HEK293T (cell line): ENCODE results near the gene ANO2.

Experiments used
- CTCF ChIA-PET: fragments of 350-600 bp; formaldehyde crosslinking; extraction: SDS; loops from one replicate; lab custom pipeline; 2021; ENCODE audit warnings: antibody characterized with exemption, inconsistent platforms; lab: Yijun Ruan, JAX
- POLR2A ChIA-PET: fragments of 350-600 bp; formaldehyde crosslinking; extraction: SDS; loops from one replicate; lab custom pipeline; 2020; ENCODE audit warnings: antibody characterized with exemption, inconsistent platforms; lab: Yijun Ruan, JAX
- DNase-seq: peaks from one replicate; pipeline ENCODE4 v3.0.0; 2012; ENCODE audit warnings: mixed read lengths; ENCODE audit errors: extremely low spot score
- ARNT ChIP-seq: fragments of 450-650 bp; IDR thresholded peaks from 2 replicates; pipeline ENCODE4 v1.6.1; 2017; ENCODE audit warnings: mild to moderate bottlenecking
- BHLHE40 ChIP-seq: fragments of 450-650 bp; IDR thresholded peaks from 2 replicates; pipeline ENCODE4 v1.6.1; 2016; ENCODE audit warnings: mild to moderate bottlenecking, moderate library complexity, borderline replicate concordance
- CTBP1 ChIP-seq: fragments of 450-650 bp; IDR thresholded peaks from 2 replicates; pipeline ENCODE4 v1.6.1; 2016; ENCODE audit warnings: borderline replicate concordance
- ELF4 ChIP-seq: fragments of 450-650 bp; IDR thresholded peaks from 2 replicates; pipeline ENCODE4 v1.6.1; 2017; ENCODE audit warnings: antibody characterized with exemption
- FOXA1 ChIP-seq: fragments of 450-650 bp; IDR thresholded peaks from 2 replicates; pipeline ENCODE4 v1.6.1; 2016; ENCODE audit warnings: mild to moderate bottlenecking
- FOXK2 ChIP-seq: fragments of 450-650 bp; IDR thresholded peaks from 2 replicates; pipeline ENCODE4 v1.6.1; 2016; ENCODE audit warnings: mild to moderate bottlenecking
- FOXM1 ChIP-seq: fragments of 450-650 bp; IDR thresholded peaks from 2 replicates; pipeline ENCODE4 v1.6.1; 2017; ENCODE audit warnings: mild to moderate bottlenecking, borderline replicate concordance
- HDGF ChIP-seq: fragments of 450-650 bp; IDR thresholded peaks from 2 replicates; pipeline ENCODE4 v1.6.1; 2017; ENCODE audit warnings: antibody characterized with exemption, borderline replicate concordance
- L3MBTL2 ChIP-seq: fragments of 450-650 bp; conservative IDR thresholded peaks from 2 replicates; pipeline ENCODE4 v1.6.1; 2016; ENCODE audit warnings: mild to moderate bottlenecking
- LEF1 ChIP-seq: fragments of 450-650 bp; IDR thresholded peaks from 2 replicates; pipeline ENCODE4 v1.6.1; 2017; ENCODE audit warnings: mild to moderate bottlenecking, borderline replicate concordance
- NFRKB ChIP-seq: fragments of 450-650 bp; IDR thresholded peaks from 2 replicates; pipeline ENCODE4 v1.6.1; 2016; ENCODE audit warnings: mild to moderate bottlenecking, moderate library complexity
- PKNOX1 ChIP-seq: fragments of 450-650 bp; IDR thresholded peaks from 2 replicates; pipeline ENCODE4 v1.6.1; 2016
- SP1 ChIP-seq: fragments of 450-650 bp; IDR thresholded peaks from 2 replicates; pipeline ENCODE4 v1.6.1; 2017
- SUZ12 ChIP-seq: fragments of 450-650 bp; IDR thresholded peaks from 2 replicates; pipeline ENCODE4 v1.6.1; 2016; ENCODE audit warnings: mild to moderate bottlenecking
- TARDBP ChIP-seq: fragments of 450-650 bp; IDR thresholded peaks from 2 replicates; pipeline ENCODE4 v1.6.1; 2016
- ZNF384 ChIP-seq: fragments of 450-650 bp; IDR thresholded peaks from 2 replicates; pipeline ENCODE4 v1.6.1; 2016

ANO2 gene

GRCh38 chr12:5967645-5968415 lies 22.8 kb upstream of the ANO2 start:
- TF ChIP-seq L3MBTL2 (no peak), FOXK2 (no peak)
- POLR2A ChIA-PET = no interaction called here
- CTCF ChIA-PET = no interaction called here
- no peak for DNase-seq

- DNase-seq = no peak
- TF ChIP-seq CTBP1 (no peak), ZNF384 (no peak), FOXM1 (no peak), HDGF (no peak), FOXA1 (no peak), ELF4 (no peak), SUZ12 (no peak)
- ChIA-PET CTCF (interaction anchor here (0.6 to 2.0 kb wide), 9 partner anchors 15 to 1147 kb away, joined by 3 to 7 read pairs (median 4); no protein-coding TSS in a partner anchor), POLR2A (no interaction called here)
Observed at GRCh38 chr12:5966486-5967095, 21.5 kb upstream of the ANO2 start.

GRCh38 chr12:5965950-5966383 lies 20.9 kb upstream of the ANO2 start:
- ChIA-PET CTCF (interaction anchor here (0.7 to 2.0 kb wide), 7 partner anchors 16 to 766 kb away, joined by 3 to 7 read pairs (median 6); no protein-coding TSS in a partner anchor), POLR2A (no interaction called here)
- TF ChIP-seq HDGF = no peak
- TF ChIP-seq ELF4 = no peak
- no peak for TF ChIP-seq FOXA1
- no peak for TF ChIP-seq ZNF384
- no peak for TF ChIP-seq NFRKB
- TF ChIP-seq TARDBP = no peak
- TF ChIP-seq SP1 = no peak
- no peak for TF ChIP-seq FOXM1
- TF ChIP-seq BHLHE40 = no peak
- DNase-seq = peak; percentile 75

GRCh38 chr12:5964913-5965900 lies 20.1 kb upstream of the ANO2 start:
- DNase-seq = no peak

GRCh38 chr12:5963515-5963914 lies 18.5 kb upstream of the ANO2 start:
- DNase-seq = no peak
- TF ChIP-seq ELF4 = no peak
- TF ChIP-seq NFRKB = no peak
- no peak for TF ChIP-seq ARNT
- TF ChIP-seq FOXM1 = no peak
- no peak for TF ChIP-seq PKNOX1
- TF ChIP-seq HDGF = no peak
- no peak for TF ChIP-seq CTBP1
- TF ChIP-seq TARDBP = no peak
- TF ChIP-seq FOXK2 = no peak
- TF ChIP-seq FOXA1 = no peak
- ChIA-PET POLR2A (no interaction called here), CTCF (interaction anchor here (0.9 to 1.7 kb wide), 2 partner anchors 25 to 74 kb away, joined by 3 to 8 read pairs; no protein-coding TSS in a partner anchor)

More at GRCh38 chr12:5964913-5965900, 20.1 kb upstream of the ANO2 start:
- no peak for TF ChIP-seq ELF4
- no peak for TF ChIP-seq BHLHE40
- TF ChIP-seq SUZ12 = no peak
- TF ChIP-seq ZNF384 = no peak
- TF ChIP-seq HDGF = no peak
- no peak for TF ChIP-seq TARDBP
- TF ChIP-seq SP1 = no peak
- no peak for TF ChIP-seq FOXM1
- no peak for TF ChIP-seq FOXA1
- no peak for TF ChIP-seq CTBP1
- TF ChIP-seq PKNOX1 = no peak
- TF ChIP-seq FOXK2 = no peak
- no peak for TF ChIP-seq NFRKB
- TF ChIP-seq L3MBTL2 = no peak
- no peak for TF ChIP-seq LEF1
- no peak for TF ChIP-seq ARNT
- CTCF ChIA-PET = interaction anchor here (1.5 to 2.0 kb wide), 4 partner anchors 23 to 74 kb away, joined by 5 to 6 read pairs (median 6); no protein-coding TSS in a partner anchor
- POLR2A ChIA-PET = no interaction called here

- CTCF ChIA-PET = interaction anchor here (0.7 kb wide), 1 partner anchor 28 kb away, joined by 3 read pairs; no protein-coding TSS in a partner anchor
- POLR2A ChIA-PET = no interaction called here
- TF ChIP-seq TARDBP (no peak), ARNT (no peak), SP1 (no peak), FOXM1 (no peak), ELF4 (no peak), FOXK2 (no peak), PKNOX1 (0 out of 2 replicates have a peak, but pooled peaks have one; percentile 21)
- DNase-seq = no peak
Observed at GRCh38 chr12:5960783-5961182, 15.7 kb upstream of the ANO2 start.
